NCI-H1417 (cell line): ENCODE data around the gene KNSTRN.

ENCODE experiments used
- DNase-seq, 3 experiments: peaks; one replicate each; lab custom pipeline; 2025; lab: John Stamatoyannopoulos, UW

The KNSTRN gene

DNA sequence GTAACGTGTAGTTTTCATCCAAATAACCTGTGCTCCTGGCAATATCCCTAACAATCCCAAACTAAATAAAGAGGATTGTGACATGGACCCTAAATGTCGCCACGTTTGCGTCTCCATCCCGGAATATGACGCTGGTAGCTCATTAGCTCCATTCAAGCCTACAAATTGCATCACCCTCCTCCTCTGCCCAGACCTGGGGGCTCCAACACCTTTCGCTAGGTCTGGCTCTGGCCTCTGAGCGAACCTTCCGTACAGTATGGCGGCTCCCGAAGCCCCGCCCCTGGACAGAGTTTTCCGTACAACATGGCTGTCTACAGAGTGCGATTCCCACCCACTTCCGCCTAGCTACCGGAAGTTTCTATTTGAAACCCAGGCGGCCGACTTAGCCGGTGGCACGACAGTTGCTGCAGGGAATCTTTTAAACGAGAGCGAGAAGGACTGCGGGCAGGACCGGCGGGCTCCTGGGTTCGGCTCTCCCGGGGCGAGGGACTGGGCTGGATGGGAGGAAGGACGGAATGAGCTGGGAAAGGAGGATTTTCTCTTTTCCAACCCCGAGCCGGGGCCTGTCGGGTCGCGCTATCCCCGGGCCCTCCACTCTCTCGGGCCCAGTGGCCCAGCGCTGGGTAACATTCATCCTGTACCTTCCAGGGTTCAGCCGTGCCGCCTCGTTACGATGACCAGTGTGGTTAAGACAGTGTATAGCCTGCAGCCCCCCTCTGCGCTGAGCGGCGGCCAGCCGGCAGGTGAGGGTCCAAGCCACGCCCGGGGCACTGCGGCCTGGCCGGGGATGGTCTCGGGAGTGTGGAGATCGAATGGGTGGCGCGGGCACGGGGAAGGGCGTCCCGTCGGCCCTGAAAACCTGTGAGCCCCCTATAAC is at the start of gene KNSTRN:
Gene KNSTRN, plus strand, starts transcription at position 142 of the 877 bp plus-strand sequence. Its CDS starts 115 bp downstream, at position 257.
- peak; percentile 81 to 93 (median 84) for DNase-seq

- DNase-seq = peak; percentile 9 to 25 (median 11)
Measured at GRCh38 chr15:40333922-40334492, 48.5 kb upstream of the KNSTRN start.

DNA sequence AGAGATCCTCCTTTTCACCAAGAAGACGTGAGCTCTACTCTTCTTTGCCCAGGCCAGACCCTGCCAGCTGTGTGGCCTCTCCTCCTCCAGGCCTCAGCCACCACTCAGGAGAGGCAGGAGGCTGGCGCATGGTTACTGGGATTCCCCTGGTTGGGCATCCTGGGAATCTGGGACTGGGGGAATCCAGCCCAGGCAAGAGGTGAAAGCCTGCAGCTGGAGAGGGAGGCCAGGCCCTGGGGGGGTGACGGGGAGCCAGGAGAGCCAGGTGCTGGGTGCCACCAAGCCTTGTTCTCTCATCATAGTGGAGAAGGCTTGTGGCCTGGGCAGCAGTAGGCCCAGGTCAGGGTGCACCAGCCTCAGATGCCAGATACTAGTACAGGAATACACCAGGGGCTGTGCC is 48.0 kb upstream of the KNSTRN start:
- no peak for DNase-seq

DNA sequence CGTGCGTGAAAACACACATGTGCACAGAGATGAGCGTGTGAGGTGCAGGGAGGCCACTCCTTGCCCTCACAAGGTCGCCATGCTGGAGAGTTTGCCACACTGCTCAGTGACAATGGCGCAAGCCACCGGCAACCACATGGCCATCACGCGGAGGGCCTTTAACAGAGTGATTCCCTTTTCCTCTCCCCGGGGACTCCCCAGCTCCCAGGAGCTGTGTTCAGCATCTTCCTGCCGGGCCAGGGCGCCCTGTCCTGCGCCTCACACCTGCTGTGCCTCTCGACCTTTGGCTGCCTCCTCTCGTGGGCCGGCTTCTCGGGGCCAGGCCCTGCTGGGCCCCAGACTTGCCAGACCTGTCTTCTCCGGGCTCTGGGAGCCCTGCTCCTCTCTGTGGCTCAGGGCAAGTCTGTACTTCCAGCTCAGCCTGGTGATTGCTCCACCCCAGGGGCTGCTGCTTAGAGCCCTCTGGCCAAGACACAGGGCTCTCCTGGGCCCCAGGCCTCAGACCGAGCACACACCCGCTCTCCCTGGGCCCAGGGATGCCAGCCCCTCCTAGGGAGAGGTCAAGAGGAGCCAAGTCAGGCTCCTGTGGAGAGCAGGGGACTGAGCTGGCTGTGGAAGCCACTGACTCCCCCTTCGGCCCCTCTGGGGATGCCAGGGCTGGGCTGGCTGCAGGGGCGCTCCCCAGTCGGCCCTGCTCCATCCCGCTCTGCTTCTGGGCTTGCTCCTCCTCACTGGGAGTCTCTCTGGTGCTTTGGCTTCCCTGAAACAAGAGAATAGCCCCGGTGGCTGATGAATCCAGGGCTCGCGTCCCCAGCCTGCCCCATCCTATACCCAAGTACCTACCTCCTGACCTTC is 47.4 kb upstream of the KNSTRN start:
- DNase-seq = no peak

GRCh38 chr15:40335938-40336743 is 46.4 kb upstream of the KNSTRN start:
- DNase-seq = peak in 2 of 3 experiments; percentile 28 to 38

GRCh38 chr15:40336744-40337122 is 45.8 kb upstream of the KNSTRN start:
- DNase-seq = no peak

DNA sequence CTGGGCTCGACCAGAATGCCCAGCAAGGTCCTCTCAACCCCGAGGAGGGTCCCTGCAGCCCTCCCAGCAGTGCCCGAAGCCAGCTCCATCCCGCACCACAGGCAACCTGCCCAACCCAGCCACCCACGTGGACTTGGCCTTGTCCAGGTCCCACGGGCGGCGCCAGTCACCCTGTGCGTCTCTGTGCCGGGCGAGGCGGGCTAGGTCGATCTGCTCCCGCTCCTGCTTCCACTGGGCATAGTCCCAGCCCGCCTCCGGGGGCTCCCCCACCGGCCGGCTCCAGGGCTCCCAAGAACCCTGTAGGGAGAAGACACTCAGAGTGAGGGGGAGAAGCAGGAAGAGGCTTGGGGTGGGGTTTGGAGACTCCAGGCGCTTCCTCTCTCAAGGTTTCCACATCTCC is 44.9 kb upstream of the KNSTRN start:
- no peak for DNase-seq

DNA sequence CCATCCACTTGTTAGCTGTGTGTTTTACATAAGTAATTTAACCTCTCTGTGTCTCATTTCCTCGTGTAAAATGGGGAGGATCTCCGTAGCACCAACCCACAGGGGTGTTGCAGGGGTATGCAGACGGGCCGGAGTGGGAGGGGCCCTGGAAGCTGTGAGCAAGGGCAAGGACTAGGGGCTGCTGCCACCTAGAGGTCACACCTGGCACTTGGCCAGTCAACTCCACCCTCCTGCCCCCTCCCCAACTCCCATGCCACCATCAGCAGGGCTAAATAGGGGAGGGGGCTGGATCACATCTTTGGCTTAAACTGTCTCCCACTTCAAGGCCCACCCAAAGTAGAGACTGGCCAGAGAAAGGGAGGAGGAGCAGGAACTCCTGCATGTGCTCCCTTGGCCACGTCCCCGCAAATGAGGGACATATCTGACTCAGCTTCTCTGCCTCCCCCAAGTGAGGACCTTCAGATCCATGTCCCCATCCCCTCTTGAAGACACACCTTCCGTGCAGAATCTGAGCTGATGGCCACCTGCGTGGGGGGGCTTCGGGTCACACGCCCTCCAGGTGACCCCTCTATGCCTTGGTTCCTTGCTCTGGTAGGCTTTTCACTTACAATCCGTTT is 44.4 kb upstream of the KNSTRN start:
- DNase-seq = peak; percentile 43 to 68 (median 55)

- DNase-seq = no peak
Measured at GRCh38 chr15:40338921-40339620, 43.5 kb upstream of the KNSTRN start.

GRCh38 chr15:40339621-40339945 is 42.9 kb upstream of the KNSTRN start:
- DNase-seq = no peak

- DNase-seq = peak in 1 of 3 experiments; percentile 27
Measured at GRCh38 chr15:40340038-40340739, 42.3 kb upstream of the KNSTRN start.

GRCh38 chr15:40340740-40341400 is 41.7 kb upstream of the KNSTRN start, which contains the start of gene CCDC9B:
Gene CCDC9B (minus strand): TSS chr15:40340939. CDS start chr15:40340819, 120 bp downstream.
- peak; percentile 64 to 77 (median 70) for DNase-seq

DNA sequence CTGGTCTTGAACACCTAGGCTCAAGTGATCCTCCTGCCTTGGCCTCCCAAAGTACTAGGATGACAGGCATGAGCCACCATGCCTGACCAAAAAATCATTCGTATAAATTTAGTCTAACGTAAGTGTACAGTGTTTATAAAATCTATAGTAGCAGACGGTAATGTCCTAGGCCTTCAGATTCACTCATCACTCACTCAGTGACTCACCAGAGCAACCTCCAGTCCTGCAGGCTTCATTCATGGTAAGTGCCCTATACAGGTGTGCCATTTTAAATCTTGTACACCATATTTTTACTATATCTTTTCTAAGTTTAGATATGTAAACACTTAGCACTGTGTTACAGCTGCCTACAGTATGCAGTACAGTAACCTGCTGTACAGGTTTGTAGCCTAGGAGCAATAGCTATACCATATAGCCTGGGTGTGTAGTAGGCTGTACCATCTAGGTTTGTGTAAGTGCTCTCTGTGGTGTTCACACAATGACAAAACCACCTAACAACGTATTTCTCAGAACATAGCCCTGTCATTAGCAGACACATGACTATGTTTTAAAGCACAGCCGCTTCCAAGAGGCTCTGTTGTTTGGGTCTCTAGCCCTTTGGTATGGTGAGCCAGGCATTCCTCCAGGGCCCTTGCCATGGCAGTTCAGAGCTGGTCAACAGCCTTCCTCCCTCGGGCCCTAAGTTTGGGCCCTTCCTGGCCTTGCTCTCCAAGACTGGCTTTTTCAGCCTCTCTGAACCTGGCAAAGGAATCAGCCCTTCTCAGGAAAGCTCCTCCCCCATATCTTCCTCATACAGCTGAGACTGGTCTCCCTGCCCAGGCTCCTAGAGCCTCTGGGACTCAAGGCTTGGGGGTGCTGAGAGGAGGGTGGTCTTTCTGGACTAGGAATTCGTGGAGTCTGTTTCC is 39.9 kb upstream of the KNSTRN start:
- no peak for DNase-seq

GRCh38 chr15:40343512-40343911 is 39.0 kb upstream of the KNSTRN start:
- DNase-seq = no peak

DNA sequence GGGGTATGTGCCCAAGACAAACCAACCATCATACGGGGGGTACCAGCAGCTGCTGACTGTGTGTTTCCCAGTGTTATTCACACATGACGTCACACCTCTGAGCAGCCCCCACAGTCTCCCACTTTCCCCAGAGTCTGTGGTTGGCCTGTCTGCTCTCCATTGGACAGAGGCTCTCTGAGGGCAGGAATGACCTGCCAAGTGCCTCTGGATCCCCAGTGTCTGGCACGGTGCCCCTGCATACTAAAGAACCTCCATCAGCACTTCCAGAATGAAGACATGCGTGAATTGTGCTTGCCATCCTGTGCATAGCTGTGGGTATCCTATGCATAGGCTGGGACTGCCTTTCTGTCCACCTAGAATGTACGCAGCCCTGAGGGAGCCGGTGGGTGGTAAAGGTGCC is 38.3 kb upstream of the KNSTRN start:
- DNase-seq = no peak

DNA sequence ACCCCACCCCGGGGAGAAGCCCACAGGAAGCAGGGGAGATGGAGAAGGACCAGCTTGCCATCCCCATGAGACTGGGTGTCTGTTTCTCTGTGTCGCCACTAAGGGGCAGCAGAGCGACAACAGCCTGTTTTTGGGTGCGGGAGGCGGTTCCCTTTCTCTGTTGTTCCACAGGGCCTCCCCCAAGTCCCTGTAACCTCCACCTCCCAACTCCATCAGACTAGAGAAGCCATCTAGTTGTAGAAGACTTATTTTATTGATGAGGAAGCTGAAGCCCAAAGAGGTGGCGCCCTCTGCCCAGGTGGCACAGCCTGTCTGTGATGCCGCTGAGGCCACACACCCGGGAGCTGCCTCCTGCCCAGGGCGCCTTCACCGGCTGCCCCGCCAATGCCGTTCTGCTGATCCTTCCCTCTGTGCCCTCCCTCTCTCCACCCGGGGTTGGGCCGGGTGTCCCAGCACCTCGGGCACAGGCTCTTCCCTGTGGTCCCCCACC is 37.8 kb upstream of the KNSTRN start:
- peak in 2 of 3 experiments; percentile 18 to 59 for DNase-seq

DNA sequence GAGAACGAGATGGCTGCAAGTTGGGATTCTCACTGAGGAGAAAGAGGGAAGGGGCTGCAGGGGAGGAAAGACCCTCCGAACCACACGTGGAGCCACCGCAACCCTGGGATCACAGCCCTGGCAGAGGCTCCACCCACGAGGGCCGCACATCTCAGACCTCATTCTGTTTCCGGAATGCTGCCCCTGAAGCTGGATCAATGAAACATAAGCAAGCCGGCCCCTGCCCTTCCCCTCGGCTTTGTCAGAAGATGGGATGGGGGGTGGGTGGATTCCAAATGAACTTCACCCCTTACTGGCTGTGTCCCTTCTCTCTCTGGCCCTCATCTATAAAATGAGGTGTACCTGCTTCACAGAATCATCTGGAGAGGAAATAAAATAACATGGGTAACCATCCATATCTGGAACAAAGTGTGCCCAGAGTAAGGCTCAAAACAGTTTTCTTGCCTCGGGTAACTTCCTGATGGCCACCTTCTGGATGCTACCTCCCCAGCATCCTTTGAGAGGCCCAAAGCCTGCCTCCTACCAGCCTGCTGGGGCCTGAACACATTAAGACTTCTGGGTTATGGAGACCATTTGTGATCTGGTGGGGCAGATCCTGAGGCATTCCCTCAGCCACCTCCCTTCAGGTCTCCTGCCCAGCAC is 37.2 kb upstream of the KNSTRN start:
- DNase-seq = no peak
